Activated CD4-positive, CD25-positive, alpha-beta regulatory T cell treated with anti-CD3 and anti-CD28 coated beads, Interleukin-2, amount 50 U/mL, for 16 hours (primary cell): ENCODE measurements around the gene ACOX2.
A peak's percentile ranks its signal among the peaks of the same experiment; 100 is the strongest.

Experiments used
- DNase-seq: peaks from one replicate; pipeline ENCODE4 v3.0.0-alpha.2; 2020; ENCODE audit warnings: low read depth, low spot score

Gene ACOX2

DNA sequence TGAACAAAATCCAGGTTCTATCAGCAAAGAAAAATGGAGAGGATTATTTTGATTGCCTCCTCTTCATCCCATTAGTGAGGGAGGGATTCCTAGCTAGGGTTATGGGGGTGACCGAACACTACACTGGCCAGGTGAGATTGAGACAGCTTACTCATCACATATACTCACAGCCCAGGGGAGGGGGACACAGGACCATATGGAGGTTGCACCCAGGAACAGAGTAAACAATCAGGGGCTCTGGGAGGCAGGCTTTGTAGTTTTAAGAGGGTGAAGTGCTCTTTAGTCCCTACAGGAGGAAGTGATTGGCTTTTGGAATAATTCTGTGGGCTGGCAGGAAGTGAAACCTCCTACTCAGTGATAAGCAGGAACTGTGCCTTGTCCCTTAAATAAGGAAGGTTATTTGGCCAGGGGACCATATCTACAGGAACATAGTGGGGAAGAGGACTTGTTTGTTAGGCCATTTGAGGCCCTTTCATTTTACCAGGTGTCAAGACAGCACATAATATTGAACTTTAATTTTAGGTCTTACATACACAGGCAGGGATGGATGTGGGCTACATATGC, 62.6 kb downstream of the ACOX2 start:
- no peak for DNase-seq

DNA sequence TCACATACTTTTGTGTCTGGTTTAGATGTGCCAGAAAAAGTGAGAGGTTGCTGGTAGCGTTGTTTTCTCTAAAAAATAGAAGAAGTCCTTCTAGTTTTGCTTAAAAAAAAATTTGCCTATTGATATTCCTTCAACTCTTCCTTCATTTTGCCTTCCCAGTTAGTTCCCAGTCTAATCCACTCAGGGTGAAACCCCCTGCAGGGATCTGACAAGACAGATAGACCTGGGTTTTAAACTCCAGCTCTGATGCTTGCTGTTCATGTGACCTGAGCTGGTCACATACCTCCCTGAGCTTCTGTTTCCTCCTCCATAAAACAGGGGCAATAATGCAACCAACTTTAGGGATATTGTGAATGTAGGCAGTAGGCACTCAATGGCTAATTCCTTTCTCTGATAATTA, 63.7 kb downstream of the ACOX2 start:
- no peak for DNase-seq

DNA sequence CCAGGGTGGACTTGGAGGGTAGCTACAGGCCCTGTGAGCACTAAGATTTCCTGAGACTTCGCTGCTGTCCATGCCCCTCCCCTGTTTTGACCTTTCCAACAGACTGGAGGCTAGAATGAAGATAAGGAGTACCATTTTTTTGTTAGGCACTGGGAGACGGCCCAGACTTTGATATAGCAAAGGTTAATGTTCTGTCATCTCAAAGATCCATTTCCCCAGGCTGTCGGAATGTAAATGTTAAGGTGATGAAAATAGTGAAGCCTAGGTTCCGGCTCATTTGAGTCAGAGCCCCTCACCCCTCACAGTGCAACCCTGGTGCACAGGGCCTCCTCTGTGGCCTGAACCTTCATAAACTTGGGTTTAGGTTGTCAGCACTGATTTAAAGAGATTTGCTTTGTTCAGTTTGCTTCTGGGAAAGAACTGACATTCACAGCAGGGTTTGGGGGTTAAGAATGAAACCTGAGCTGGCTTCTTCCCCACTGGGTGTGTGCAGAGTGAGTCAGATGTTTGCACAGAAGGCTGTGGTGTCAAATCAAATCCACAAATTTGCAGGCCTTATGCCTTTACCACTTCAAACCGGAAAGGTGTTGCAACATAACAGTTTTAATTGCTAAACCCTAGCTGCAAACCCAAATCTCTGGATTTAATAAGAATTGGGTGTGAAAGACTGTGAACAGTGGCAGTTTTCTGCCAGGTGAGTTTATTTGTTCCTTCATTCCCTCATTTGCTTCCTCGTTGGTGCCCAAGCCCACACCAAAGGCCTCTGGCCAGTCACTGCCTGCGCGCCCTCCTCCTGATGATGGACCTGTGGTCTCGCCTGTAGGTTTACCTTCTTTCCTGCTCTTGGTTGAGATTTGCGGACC, 65.7 kb downstream of the ACOX2 start:
- DNase-seq: peak; percentile 13

DNA sequence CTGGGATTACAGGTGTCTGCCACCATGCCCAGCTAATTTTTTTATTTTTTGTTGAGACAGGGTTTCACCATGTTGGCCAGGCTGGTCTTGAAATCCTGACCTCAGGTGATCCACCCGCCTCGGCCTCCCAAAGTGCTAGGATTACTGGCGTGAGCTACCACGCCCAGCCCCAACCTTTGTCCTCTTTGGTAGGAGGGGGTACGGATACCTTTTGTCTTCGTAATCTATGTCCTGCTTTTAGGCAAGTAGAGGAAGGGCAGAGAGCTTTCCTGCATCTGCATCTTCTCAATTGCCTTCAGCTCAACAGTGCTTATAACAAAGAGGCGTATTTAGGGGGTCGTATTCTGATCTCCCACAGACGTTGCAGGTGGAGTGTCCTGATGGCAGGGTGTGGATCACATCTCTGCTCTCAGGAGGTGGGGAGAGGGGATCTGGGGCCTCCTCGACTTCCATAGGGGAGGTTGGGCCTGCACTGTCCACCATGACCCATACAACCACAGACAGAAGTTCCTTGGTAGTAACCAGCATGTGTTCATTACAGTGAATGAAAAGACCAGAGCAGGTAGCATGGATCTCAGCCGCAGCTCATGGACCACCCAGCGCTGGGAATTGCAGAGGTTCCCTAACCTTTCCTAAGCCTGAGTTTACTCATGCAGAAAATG, 66.5 kb downstream of the ACOX2 start:
- DNase-seq: no peak

DNA sequence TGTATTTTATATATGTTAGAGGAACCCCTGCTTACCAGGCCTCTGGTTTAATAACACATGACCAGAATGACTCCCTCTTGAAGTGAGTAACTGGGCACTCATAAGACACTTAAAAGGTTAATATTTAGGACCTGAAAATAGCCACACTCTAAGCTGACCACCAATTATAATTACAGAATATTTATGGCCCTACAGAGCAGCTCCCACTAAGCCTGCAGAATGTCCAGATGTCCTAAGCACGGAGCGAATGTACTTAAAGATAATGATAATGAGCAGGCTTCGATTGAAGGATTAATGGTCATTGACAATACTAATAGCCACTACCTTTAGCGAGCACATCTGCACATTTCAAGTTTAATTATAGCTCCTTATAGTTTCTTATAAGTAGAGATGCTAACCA, 67.9 kb downstream of the ACOX2 start:
- no peak for DNase-seq

DNA sequence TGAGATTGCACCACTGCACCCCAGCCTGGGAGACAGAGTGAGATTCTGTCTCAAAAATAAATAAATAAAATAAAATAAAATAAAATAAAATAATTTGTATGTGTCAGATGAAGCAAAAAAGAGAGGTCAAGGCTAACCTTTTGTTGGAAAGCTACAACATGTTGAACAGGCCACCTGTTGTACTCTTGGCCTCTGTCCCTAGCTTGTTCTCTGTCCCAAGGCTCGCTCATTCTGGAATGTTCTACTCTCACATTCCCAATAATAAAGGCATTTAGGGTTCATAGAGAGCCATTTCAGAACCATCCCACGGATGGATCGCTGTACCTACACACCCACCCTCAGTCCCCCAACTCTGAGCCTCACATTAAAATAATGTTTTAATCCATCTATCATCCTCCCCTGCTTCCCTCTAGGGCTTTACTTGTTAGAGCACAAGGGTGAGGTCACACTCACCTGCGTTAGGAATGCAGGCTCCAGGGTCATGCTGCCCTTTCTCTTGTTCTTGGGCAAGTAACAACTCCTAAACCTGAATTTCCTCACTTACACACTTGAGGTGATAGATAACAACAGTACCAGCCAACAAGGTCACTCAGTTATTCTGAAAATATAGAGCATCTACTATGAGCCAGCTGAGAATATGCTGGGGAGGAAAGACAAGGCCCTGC, 70.0 kb downstream of the ACOX2 start:
- no peak for DNase-seq

DNA sequence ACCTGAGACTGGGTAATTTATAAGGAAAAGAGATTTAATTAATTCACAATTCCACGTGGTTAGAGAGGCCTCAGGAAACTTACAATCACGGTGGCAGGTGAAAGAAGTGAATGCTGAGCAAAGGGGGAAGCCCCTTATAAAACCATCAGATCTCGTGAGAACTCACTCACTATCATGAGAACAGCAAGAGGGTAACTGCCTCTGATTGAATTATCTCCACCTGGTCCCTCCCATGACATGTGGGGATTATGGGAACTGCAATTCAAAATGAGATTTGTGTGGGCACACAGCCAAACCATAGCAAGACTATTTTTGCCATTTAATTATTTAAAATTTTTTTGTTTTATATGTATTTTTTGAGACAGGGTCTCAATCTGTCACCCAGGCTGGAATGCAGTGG, 72.1 kb downstream of the ACOX2 start:
- no peak for DNase-seq

DNA sequence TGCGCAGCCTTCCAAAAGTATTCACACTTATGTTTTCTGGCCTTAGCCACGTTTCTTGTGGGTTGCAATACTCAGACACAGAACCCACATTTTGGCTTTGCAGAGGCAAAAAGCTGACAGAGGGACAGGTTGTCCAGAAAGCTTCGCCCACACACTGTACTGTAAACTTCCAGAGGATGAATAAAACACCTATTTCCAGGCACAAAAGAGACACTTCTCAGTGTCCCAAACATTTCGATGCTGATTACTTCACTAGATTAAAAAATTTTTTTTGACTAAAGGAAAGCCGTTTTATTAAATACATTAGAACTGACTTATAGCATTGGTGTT, 73.1 kb downstream of the ACOX2 start:
- no peak for DNase-seq

DNA sequence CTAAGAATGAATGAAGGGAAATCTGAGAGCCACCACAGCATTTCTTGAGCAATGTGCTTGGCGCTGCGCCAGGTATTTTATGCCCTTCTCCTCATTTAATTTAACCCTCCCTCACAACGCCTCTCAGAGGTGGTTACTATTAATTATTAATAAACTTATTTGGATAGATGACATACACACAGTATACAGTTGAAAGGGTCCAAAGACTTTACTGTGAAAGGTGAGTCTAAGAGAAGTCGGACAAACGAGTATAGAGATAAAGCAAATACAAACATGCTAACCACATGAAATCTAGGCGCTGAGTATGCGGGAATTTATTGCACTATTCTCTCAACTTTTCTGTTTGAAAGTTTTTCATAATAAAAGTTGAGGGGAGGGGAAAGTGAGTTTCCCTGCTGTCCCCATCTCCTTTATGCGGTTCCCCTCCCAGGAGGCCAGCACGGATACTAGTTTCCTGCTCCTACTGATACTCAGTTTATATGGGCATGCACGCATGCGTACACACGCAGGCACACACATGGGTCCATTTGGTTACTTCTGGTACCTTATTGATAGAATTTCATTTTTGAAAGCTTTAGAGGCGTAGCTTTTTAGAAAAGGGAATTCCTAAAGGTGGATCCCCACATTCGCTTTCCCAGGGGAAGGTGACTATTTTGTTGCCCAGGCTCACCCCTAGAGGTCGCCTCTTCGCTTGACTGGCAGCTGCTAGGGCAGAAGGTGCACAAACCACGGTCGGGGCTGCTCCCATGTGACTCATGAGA, 73.6 kb downstream of the ACOX2 start:
- DNase-seq: peak; percentile 22

DNA sequence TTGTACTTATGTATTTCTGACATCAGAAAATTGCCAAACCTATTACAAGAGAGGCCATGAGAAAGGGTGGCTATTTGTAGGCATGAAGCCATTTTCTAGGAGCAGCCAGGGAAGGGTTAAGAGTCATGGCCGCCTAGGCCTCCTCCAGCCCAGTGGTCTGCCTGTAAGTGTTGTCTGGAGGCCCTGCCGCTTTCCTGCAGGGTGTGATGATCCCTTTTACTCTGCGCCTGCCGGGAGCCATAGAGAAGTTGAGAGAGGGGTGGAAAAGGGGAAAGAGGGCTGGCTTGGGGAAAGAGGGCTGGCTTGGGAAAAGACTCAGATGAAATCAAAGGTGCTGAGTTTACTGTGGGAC, 74.2 kb downstream of the ACOX2 start:
- DNase-seq: no peak

DNA sequence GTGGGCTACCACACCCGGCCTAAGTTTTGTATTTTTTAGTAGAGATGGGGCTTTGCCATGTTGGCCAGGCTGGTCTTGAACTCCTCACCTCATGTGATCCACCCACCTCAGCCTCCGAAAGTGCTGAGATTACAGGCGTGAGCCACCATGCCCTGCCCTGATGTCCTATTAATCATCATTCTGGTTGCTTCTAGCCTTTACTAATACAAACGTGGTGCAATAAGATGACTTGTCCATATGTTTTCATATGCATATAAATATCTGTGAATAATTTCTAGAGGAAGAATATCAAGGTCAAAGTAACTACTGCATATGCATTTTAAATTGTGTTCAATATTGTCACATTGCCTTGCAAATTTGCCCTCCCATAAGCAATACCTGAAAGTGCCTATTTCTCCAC, 77.8 kb downstream of the ACOX2 start:
- DNase-seq: no peak
